ENCODE measurements around the gene EDEM3.

The EDEM3 gene

DNA sequence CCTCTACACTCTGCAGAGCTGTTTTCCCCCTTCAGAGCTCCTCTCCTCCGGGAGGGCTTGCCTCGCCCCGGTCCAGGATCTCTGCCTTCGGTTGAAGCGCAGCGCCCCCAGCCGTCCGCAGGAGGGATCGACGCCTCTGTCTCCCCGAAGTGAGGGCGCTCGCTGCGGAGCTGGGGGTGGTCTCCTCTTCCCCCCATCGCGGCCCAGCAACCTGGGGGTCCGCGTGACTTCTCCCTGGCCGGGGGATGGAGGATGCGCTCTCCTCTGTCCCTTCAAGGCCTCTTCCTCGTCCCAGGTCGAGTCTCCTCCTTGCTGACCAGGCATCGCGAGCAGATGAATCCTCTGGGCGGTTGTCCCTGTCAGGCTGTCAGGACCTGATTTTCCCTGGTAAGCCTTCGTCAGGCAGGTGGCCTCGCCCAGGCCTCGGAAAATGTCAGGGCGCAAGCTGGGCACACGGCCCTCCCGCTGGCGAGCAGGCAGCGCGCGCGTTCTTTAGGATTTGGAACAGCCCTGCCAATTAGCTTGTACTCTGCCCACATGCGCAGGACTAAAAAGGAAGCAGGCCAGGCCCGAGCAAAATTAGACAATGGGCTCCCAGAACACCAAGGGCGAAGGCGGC is 90.5 kb downstream of the EDEM3 start:
- no peak overlapping the region for H3K27ac ChIP-seq (ENCODE audit: low read length)
- no peaks in the 10 kb centered on the region for H3K36me3 ChIP-seq (ENCODE audit: insufficient read depth, low read depth, low read length)
- H3K27me3 ChIP-seq (ENCODE audit: insufficient read depth, low read length): peaks cover 17% of the 10 kb centered on the region
- no peaks in the 10 kb centered on the region for H3K9me3 ChIP-seq (ENCODE audit: insufficient read depth, low read depth, low read length)
- H3K9ac ChIP-seq (ENCODE audit: low read depth, low read length): no peak overlapping the region
- peak overlapping the region; percentile 52 for H3K4me3 ChIP-seq (ENCODE audit: low read length)
- H3K4me1 ChIP-seq (ENCODE audit: insufficient read depth, low read length): peaks cover 29% of the 10 kb centered on the region

DNA sequence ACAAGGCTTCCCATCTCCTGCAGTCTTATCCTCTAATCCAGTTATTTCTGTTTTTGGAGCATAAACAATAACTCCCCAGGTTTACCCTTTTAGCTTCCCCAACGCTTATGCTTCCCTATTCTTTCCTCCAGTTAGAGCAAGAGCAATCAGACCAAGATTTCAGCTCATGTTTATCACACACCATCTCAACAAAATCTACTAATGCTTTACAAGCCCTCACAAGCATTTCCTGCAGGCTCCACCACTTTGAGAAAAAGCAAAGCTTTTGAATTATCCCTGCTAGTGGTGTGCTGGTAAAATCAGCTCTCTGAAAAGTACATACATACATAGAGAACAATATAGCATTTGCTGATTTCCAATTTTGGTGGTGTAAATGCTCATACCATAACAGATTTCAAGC is 92.9 kb downstream of the EDEM3 start:
- no peaks in the 10 kb centered on the region for H3K36me3 ChIP-seq (ENCODE audit: insufficient read depth, low read depth, low read length)
- H3K27ac ChIP-seq (ENCODE audit: low read length): no peak overlapping the region
- peaks cover 17% of the 10 kb centered on the region for H3K4me1 ChIP-seq (ENCODE audit: insufficient read depth, low read length)
- H3K9ac ChIP-seq (ENCODE audit: low read depth, low read length): no peak overlapping the region
- H3K27me3 ChIP-seq (ENCODE audit: insufficient read depth, low read length): peaks cover 17% of the 10 kb centered on the region
- H3K9me3 ChIP-seq (ENCODE audit: insufficient read depth, low read depth, low read length): no peaks in the 10 kb centered on the region
- no peak overlapping the region for H3K4me3 ChIP-seq (ENCODE audit: low read length)

DNA sequence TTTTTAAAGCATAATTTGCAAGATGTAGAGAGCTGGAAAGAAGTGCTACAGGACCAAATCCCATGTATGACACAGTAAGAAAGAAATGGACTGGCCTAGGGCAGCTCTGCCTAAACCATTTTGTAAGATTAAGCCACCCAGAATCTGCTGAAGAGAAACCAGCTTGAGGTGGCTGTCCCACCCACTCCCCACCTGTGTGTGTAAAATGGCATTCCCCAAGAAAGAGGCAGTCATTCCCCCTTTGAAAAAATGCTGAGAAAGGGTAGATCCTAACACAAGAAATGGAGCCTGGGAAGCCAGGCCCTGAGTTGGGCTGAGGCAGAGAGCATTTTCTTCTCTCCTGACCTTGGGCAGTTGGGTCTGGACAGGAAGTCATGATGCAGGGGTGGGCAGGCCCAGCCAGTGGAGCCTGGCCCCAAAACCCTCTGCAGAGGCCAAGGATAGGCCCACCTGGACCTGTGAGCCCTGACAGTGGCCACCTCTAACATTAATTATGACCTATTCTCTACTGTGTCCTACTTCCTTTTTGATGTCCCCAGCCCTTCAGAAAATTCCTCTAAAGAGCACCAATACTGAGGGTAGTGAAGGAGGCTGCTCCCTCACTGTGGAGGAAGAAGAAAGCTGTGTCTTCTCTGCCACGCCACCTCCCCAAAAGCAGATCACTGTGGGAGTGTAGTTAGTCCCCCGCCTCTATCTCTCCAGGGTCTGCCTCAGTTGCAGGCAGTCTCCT is 94.0 kb downstream of the EDEM3 start:
- H3K36me3 ChIP-seq (ENCODE audit: insufficient read depth, low read depth, low read length): no peaks in the 10 kb centered on the region
- H3K27me3 ChIP-seq (ENCODE audit: insufficient read depth, low read length): peaks cover 16% of the 10 kb centered on the region
- H3K27ac ChIP-seq (ENCODE audit: low read length): no peak overlapping the region
- H3K9me3 ChIP-seq (ENCODE audit: insufficient read depth, low read depth, low read length): no peaks in the 10 kb centered on the region
- H3K4me3 ChIP-seq (ENCODE audit: low read length): no peak overlapping the region
- H3K9ac ChIP-seq (ENCODE audit: low read depth, low read length): no peak overlapping the region
- H3K4me1 ChIP-seq (ENCODE audit: insufficient read depth, low read length): peaks cover 14% of the 10 kb centered on the region

DNA sequence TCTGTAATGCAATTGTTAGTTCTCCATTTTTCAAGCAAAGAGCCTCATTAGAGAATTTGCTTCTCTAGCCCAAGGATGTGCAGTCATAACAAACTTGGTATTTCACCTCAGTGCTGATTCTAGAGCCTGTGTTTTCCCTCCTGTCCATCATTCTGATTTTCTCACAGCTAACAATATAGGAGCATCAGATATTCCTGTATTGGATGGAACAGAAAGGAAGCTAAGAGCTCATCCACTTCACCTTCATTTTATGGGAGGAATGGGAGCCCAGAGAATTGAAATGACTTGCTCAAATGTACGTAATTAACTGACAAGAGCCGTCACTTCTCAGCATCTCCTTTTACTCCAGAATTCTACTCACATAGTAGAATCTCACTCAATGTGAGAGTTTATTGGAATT is 96.6 kb downstream of the EDEM3 start:
- H3K27me3 ChIP-seq (ENCODE audit: insufficient read depth, low read length): no peaks in the 10 kb centered on the region
- H3K9ac ChIP-seq (ENCODE audit: low read depth, low read length): no peak overlapping the region

DNA sequence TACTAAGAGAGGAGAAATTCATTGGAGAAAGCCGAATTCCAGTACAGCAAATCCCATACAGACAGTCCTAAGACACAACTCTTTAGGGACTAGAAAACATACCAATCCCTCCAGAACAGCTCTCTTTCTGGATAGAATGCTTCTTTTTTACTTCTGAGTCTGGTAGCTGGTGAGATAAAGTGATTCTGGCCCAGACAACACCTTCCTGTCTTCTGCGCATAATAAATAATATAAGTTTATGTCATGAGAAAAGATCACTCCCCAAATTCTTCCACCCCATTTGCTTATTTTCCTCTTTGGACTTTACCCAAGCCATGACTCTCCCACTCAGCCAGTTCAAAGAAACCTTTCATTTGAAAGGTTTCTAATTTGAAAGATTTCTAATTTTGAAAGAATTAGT is 98.4 kb downstream of the EDEM3 start:
- no peaks in the 10 kb centered on the region for H3K36me3 ChIP-seq (ENCODE audit: insufficient read depth, low read depth, low read length)
- no peak overlapping the region for H3K4me3 ChIP-seq (ENCODE audit: low read length)
- no peaks in the 10 kb centered on the region for H3K9me3 ChIP-seq (ENCODE audit: insufficient read depth, low read depth, low read length)
- H3K9ac ChIP-seq (ENCODE audit: low read depth, low read length): no peak overlapping the region
- no peaks in the 10 kb centered on the region for H3K4me1 ChIP-seq (ENCODE audit: insufficient read depth, low read length)
- H3K27ac ChIP-seq (ENCODE audit: low read length): no peak overlapping the region
- no peaks in the 10 kb centered on the region for H3K27me3 ChIP-seq (ENCODE audit: insufficient read depth, low read length)

More for the DNA sequence above, 96.6 kb downstream of the EDEM3 start:
- Histone ChIP-seq H3K27ac (ENCODE audit: low read length) (no peak overlapping the region), H3K4me3 (ENCODE audit: low read length) (no peak overlapping the region), H3K9me3 (ENCODE audit: insufficient read depth, low read depth, low read length) (no peaks in the 10 kb centered on the region), H3K4me1 (ENCODE audit: insufficient read depth, low read length) (no peaks in the 10 kb centered on the region), H3K36me3 (ENCODE audit: insufficient read depth, low read depth, low read length) (no peaks in the 10 kb centered on the region)

DNA sequence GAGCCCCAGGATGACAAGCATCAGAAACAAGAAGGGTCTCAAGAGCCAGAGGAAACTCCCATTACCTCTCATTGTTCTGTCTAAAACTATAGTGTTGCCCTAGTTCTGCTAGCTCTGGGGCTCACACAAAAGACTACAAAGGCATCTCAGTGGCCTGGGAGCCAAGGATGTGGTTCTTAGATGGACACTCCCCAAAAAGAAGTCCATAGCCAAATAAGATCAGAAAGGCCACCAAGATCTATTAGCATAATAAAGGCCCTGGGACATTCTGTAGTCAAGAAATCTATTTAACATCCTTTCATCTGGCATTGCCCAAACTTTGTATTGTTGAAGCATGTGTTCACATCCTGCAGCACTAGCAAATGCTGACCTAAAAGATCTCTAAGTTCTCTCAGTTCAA is 99.5 kb downstream of the EDEM3 start:
- H3K9ac ChIP-seq (ENCODE audit: low read depth, low read length): no peak overlapping the region
- no peaks in the 10 kb centered on the region for H3K9me3 ChIP-seq (ENCODE audit: insufficient read depth, low read depth, low read length)
- H3K4me3 ChIP-seq (ENCODE audit: low read length): no peak overlapping the region
- no peak overlapping the region for H3K27ac ChIP-seq (ENCODE audit: low read length)
- H3K36me3 ChIP-seq (ENCODE audit: insufficient read depth, low read depth, low read length): no peaks in the 10 kb centered on the region
- H3K27me3 ChIP-seq (ENCODE audit: insufficient read depth, low read length): no peaks in the 10 kb centered on the region
- no peaks in the 10 kb centered on the region for H3K4me1 ChIP-seq (ENCODE audit: insufficient read depth, low read length)

DNA sequence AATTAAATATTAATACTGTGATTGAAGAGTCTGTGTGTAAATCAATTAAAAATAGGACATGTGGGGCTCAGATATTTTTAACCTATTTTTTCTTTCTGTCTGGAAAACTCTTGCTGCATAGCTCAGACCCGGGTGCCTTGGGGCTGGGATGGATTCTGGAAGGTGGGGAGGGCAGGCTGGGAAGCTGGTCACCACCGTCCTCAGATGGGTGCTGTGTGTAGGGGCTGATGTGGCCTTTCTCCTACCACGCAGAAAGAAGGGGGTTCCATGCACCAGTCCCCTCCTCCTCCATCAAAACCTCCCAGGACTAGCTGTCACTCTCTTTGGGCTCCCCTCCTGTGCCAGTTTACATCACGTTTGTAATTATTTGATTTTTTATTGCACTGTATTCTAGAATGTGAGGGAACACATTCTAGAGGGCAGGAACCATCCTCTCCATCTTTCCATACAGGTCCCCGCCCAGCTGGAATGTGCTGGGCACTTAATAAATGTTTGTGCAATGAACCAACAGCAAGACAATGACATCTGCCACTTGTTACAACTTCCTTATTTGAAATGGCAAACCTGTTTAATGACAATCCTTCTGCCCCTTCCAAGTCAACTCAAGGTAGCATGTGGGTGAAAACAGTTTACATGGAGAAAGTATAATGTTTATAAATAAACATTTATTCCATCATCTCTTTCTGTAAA is 104.3 kb downstream of the EDEM3 start:
- H3K27ac ChIP-seq (ENCODE audit: low read length): no peak overlapping the region
- H3K27me3 ChIP-seq (ENCODE audit: insufficient read depth, low read length): no peaks in the 10 kb centered on the region
- no peaks in the 10 kb centered on the region for H3K36me3 ChIP-seq (ENCODE audit: insufficient read depth, low read depth, low read length)
- H3K9me3 ChIP-seq (ENCODE audit: insufficient read depth, low read depth, low read length): no peaks in the 10 kb centered on the region
- H3K4me1 ChIP-seq (ENCODE audit: insufficient read depth, low read length): no peaks in the 10 kb centered on the region
- no peak overlapping the region for H3K4me3 ChIP-seq (ENCODE audit: low read length)
- H3K9ac ChIP-seq (ENCODE audit: low read depth, low read length): no peak overlapping the region

DNA sequence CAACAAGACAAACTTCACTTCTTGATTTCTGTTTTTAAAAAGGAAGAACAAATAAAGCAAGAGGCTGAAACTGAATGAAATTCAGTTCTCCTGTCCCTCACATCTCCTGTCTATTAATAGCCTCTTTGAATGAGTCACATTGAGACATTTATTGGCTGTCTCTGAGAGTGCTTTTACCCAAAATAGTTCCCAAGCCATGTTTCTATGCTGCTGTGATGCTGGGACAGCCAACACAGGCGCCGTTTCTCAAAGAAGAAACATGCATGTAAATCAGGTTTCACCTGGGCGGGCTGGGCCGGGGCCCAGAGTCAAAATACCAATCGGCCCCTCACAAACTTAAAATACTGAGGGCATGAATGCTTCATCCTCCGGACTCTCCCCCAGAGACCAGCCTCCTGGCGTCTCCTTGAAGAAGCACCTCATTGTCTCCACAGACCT is 105.2 kb downstream of the EDEM3 start:
- Histone ChIP-seq H3K9ac (ENCODE audit: low read depth, low read length) (no peak overlapping the region), H3K27ac (ENCODE audit: low read length) (no peak overlapping the region), H3K4me3 (ENCODE audit: low read length) (no peak overlapping the region)

DNA sequence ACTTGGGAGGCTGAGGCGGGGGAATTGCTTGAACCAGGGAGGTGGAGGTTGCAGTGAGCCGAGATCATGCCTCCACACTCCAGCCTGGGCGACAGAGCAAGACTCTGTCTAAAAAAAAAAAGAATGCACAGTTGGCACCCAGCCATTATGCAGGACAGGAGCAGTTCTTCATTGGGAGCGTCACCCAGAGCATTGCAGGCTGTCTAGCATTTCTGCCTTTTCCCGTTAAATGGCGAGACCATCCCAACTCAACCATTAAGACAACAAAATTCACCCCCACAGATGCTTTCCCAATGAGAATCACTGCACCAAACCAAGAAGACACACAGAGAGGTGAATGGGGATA is 105.8 kb downstream of the EDEM3 start:
- Histone ChIP-seq H3K4me3 (ENCODE audit: low read length) (no peak overlapping the region), H3K27me3 (ENCODE audit: insufficient read depth, low read length) (no peaks in the 10 kb centered on the region), H3K36me3 (ENCODE audit: insufficient read depth, low read depth, low read length) (no peaks in the 10 kb centered on the region), H3K27ac (ENCODE audit: low read length) (no peak overlapping the region), H3K9ac (ENCODE audit: low read depth, low read length) (no peak overlapping the region), H3K4me1 (ENCODE audit: insufficient read depth, low read length) (no peaks in the 10 kb centered on the region), H3K9me3 (ENCODE audit: insufficient read depth, low read depth, low read length) (no peaks in the 10 kb centered on the region)

More for the DNA sequence above, 105.2 kb downstream of the EDEM3 start:
- no peaks in the 10 kb centered on the region for H3K27me3 ChIP-seq (ENCODE audit: insufficient read depth, low read length)
- no peaks in the 10 kb centered on the region for H3K9me3 ChIP-seq (ENCODE audit: insufficient read depth, low read depth, low read length)
- no peaks in the 10 kb centered on the region for H3K36me3 ChIP-seq (ENCODE audit: insufficient read depth, low read depth, low read length)
- no peaks in the 10 kb centered on the region for H3K4me1 ChIP-seq (ENCODE audit: insufficient read depth, low read length)

DNA sequence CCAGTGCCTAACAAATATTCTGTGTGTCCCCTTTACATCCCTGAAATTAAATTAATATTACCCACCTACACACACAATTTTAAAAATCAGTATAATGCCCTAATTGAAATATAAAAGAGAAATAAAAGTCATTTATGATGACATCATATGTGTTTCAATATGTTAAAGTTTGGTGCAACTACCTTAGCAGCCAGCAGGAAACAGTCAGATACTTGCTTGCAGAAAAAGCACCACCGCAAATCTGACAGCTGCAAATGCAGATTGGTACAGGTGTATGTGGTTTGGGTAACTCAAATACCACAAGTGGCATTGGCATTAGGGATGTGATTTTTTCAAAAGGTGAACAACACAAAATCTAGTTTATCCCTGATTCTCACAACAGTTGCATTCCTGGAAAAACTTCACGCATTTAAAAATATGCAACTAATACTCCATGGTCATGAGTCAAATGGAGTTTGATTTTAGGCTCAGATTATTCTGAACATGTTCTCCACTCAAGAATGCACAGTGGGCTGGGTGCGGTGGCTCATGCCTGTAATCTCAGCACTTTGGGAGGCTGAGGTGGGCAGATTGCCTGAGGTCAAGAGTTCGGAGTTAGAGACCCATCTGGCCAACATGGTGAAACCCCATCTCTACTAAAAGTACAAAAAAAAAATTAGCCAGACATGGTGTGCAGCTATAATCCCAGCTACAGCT is 106.3 kb downstream of the EDEM3 start:
- H3K9ac ChIP-seq (ENCODE audit: low read depth, low read length): no peak overlapping the region
- no peaks in the 10 kb centered on the region for H3K36me3 ChIP-seq (ENCODE audit: insufficient read depth, low read depth, low read length)
- H3K27me3 ChIP-seq (ENCODE audit: insufficient read depth, low read length): no peaks in the 10 kb centered on the region
- no peak overlapping the region for H3K27ac ChIP-seq (ENCODE audit: low read length)
- H3K4me3 ChIP-seq (ENCODE audit: low read length): no peak overlapping the region
- no peaks in the 10 kb centered on the region for H3K4me1 ChIP-seq (ENCODE audit: insufficient read depth, low read length)
- no peaks in the 10 kb centered on the region for H3K9me3 ChIP-seq (ENCODE audit: insufficient read depth, low read depth, low read length)

DNA sequence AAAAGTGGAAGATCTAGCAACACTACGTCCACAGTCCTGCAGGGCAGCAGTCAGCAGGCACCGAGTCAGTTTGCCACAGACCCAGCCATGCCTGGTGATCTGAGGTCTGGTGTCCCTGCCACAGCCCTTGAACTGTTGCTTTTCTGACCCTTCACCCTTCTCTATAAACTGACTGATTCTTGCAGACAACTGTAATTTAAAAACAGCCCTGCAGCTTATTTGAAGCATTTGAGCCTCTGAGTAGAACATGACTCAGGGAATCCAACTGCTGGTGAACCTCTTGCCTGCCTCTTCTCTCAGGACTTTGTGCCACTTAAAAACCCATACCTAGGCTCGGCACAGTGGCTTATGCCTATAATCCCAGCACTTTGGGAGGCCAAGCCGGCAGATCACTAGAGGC is 107.2 kb downstream of the EDEM3 start:
- no peak overlapping the region for H3K9ac ChIP-seq (ENCODE audit: low read depth, low read length)
- H3K36me3 ChIP-seq (ENCODE audit: insufficient read depth, low read depth, low read length): no peaks in the 10 kb centered on the region
- H3K27ac ChIP-seq (ENCODE audit: low read length): no peak overlapping the region
- no peaks in the 10 kb centered on the region for H3K9me3 ChIP-seq (ENCODE audit: insufficient read depth, low read depth, low read length)
- H3K4me3 ChIP-seq (ENCODE audit: low read length): no peak overlapping the region
- no peaks in the 10 kb centered on the region for H3K4me1 ChIP-seq (ENCODE audit: insufficient read depth, low read length)
- H3K27me3 ChIP-seq (ENCODE audit: insufficient read depth, low read length): no peaks in the 10 kb centered on the region
